Mucosa of gallbladder (tissue), 1 donor: ENCODE results near the gene PRRT4. TPM values are rescaled to one million over a fixed set of nuclear protein-coding genes. Genes with fewer than 3 reads are reported as not detected.

Experiments
- total RNA-seq: library from RNA; stranded (reverse); gene quantifications from one replicate; pipeline ENCODE4 v1.2.1, GENCODE V29; 2021
- donor health status: DM: no; HTN: no; CAD: no.

The PRRT4 gene
- total RNA-seq, 1 donor from 2014 or later: 0.63 TPM

Other genes starting within 250 kb of the PRRT4 start
- not detected for gene LEP, start 120.4 kb downstream of the PRRT4 start, total RNA-seq
- gene RBM28, start 17.8 kb downstream of the PRRT4 start, total RNA-seq: 23.5 TPM
- gene IMPDH1, start 48.3 kb upstream of the PRRT4 start, total RNA-seq: 18.6 TPM
- gene HILPDA, start 94.2 kb upstream of the PRRT4 start, total RNA-seq: 7.4 TPM
- gene METTL2B, start 115.1 kb upstream of the PRRT4 start, total RNA-seq: 19.4 TPM